Measurements from ENCODE around the gene SCCPDH. TPM values are rescaled to one million over a fixed set of nuclear protein-coding genes. Genes with fewer than 3 reads are reported as not detected.

Gene SCCPDH
- total RNA-seq, 1 donor from 2014 or later, result 34.1 TPM

DNA sequence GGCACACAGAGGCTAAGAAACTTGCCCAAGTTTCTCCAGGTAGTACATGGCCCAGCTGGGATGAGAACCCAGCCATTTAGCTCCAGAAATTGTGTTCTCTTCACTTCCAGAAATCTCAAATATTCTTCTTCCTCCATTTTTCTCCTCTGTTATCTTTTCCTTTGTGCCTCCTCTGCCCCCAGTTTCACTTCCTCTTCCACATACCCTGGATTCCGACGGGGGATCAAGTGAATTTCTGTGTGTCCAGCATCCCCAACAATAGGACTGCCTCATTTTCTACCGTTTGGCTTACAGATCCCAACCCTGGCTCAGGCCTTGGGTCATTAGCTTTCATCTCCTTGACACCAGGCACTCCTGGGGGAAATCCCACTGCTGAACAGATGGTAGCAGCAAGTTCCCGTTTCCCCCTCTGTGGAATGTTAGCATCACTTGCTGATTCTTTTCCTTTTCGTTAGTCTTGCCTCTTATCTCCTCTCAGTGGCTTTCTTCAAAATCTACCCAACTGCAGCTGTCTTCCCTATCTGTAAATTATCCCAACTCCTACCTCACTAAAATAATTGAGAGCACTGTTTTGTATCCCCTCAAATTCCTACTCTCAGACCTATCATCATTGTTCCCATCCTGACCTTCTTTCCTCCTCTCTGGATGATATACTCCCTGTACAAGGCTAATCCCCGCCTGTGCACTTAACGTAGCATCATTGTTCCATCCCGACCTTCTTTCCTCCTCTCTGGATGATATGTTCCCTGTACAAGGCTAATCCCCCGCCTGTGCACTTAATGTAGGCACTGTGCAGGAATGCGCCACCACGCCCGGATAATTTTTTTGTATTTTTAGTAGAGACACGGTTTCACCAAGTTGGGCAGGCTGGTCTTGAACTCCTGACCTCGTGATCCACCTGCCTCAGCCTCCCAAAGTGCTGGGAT lies 36.5 kb downstream of the SCCPDH start:
- TF ChIP-seq, protein P1, sequence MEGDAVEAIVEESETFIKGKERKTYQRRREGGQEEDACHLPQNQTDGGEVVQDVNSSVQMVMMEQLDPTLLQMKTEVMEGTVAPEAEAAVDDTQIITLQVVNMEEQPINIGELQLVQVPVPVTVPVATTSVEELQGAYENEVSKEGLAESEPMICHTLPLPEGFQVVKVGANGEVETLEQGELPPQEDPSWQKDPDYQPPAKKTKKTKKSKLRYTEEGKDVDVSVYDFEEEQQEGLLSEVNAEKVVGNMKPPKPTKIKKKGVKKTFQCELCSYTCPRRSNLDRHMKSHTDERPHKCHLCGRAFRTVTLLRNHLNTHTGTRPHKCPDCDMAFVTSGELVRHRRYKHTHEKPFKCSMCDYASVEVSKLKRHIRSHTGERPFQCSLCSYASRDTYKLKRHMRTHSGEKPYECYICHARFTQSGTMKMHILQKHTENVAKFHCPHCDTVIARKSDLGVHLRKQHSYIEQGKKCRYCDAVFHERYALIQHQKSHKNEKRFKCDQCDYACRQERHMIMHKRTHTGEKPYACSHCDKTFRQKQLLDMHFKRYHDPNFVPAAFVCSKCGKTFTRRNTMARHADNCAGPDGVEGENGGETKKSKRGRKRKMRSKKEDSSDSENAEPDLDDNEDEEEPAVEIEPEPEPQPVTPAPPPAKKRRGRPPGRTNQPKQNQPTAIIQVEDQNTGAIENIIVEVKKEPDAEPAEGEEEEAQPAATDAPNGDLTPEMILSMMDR (conservative IDR thresholded peaks at IDR 0.05), result no peak
- no peak for DNase-seq (ENCODE audit: extremely low spot score, unreplicated experiment)
- no peaks in the 10 kb centered on the region for H3K9me3 Mint-ChIP-seq
- no peak overlapping the region for H3K27ac Mint-ChIP-seq
- H3K27me3 Mint-ChIP-seq, result no peaks in the 10 kb centered on the region
- peaks cover 31% of the 10 kb centered on the region for H3K36me3 Mint-ChIP-seq
- no peak overlapping the region for H3K4me3 Mint-ChIP-seq
- peaks cover 12% of the 10 kb centered on the region for H3K4me1 Mint-ChIP-seq (ENCODE audit: unreplicated experiment)

GRCh38 chr1:246761396-246761795 lies 37.2 kb downstream of the SCCPDH start:
- no peaks in the 10 kb centered on the region for H3K9me3 Mint-ChIP-seq
- no peak overlapping the region for H3K4me3 Mint-ChIP-seq
- TF ChIP-seq, protein P1 (conservative IDR thresholded peaks at IDR 0.05), result no peak
- H3K4me1 Mint-ChIP-seq (ENCODE audit: unreplicated experiment), result peaks cover 12% of the 10 kb centered on the region
- H3K36me3 Mint-ChIP-seq, result peaks cover 34% of the 10 kb centered on the region
- no peak overlapping the region for H3K27ac Mint-ChIP-seq
- H3K27me3 Mint-ChIP-seq, result no peaks in the 10 kb centered on the region
- DNase-seq (ENCODE audit: extremely low spot score, unreplicated experiment), result no peak

GRCh38 chr1:246765521-246765920 lies 41.3 kb downstream of the SCCPDH start:
- H3K36me3 Mint-ChIP-seq, result peaks cover 34% of the 10 kb centered on the region
- TF ChIP-seq, protein P1 (conservative IDR thresholded peaks at IDR 0.05), result no peak
- H3K4me1 Mint-ChIP-seq (ENCODE audit: unreplicated experiment), result peaks cover 10% of the 10 kb centered on the region
- no peak overlapping the region for H3K4me3 Mint-ChIP-seq
- H3K27ac Mint-ChIP-seq, result no peak overlapping the region
- H3K27me3 Mint-ChIP-seq, result no peaks in the 10 kb centered on the region
- DNase-seq (ENCODE audit: extremely low spot score, unreplicated experiment), result no peak
- no peaks in the 10 kb centered on the region for H3K9me3 Mint-ChIP-seq

- H3K9me3 Mint-ChIP-seq, result no peaks in the 10 kb centered on the region
- H3K4me3 Mint-ChIP-seq, result no peak overlapping the region
- no peaks in the 10 kb centered on the region for H3K27me3 Mint-ChIP-seq
- no peak overlapping the region for H3K27ac Mint-ChIP-seq
- peaks cover 33% of the 10 kb centered on the region for H3K36me3 Mint-ChIP-seq
- no peak for DNase-seq (ENCODE audit: extremely low spot score, unreplicated experiment)
- TF ChIP-seq, protein P1 (conservative IDR thresholded peaks at IDR 0.05), result no peak
- no peaks in the 10 kb centered on the region for H3K4me1 Mint-ChIP-seq (ENCODE audit: unreplicated experiment)
Observed at GRCh38 chr1:246768403-246769020, 44.3 kb downstream of the SCCPDH start.

DNA sequence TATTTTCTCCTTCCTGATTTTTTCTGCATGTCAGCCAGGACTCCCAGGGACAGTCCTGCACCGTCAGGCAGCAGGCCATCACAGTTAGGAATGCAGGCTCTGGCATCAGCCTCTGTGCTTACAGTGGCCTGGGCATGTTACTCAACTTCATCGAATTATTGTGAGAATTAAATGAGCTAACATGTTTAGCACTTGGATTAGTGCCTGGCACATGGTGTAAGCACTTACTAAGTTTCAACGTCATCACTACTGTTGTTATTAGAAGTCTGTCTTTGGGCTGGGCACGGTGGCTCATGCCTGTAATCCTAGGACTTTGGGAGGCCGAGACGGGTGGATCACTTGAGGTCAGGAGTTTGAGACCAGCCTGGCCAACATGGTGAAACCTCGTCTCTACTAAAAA lies 45.1 kb downstream of the SCCPDH start:
- Mint-ChIP-seq H3K27ac (no peak overlapping the region), H3K9me3 (no peaks in the 10 kb centered on the region), H3K27me3 (no peaks in the 10 kb centered on the region), H3K36me3 (peaks cover 32% of the 10 kb centered on the region), H3K4me1 (ENCODE audit: unreplicated experiment) (no peaks in the 10 kb centered on the region), H3K4me3 (no peak overlapping the region)
- DNase-seq (ENCODE audit: extremely low spot score, unreplicated experiment), result no peak
- TF ChIP-seq, protein P1 (conservative IDR thresholded peaks at IDR 0.05), result no peak

All from type B pancreatic cell (in vitro differentiated cells).